GM19240 (cell line): Measurements from ENCODE around the gene MRPS14.
"Not testable (repeated sequence)": the region's sequence is repeated elsewhere in the genome, so short reads cannot be mapped to it uniquely, and the experiment has no call there.

Source experiments
- DNase-seq: peaks from one replicate; pipeline ENCODE4 v3.0.0; 2011; ENCODE audit warnings: low spot score; ENCODE audit not compliant: insufficient read length

Gene MRPS14

DNA sequence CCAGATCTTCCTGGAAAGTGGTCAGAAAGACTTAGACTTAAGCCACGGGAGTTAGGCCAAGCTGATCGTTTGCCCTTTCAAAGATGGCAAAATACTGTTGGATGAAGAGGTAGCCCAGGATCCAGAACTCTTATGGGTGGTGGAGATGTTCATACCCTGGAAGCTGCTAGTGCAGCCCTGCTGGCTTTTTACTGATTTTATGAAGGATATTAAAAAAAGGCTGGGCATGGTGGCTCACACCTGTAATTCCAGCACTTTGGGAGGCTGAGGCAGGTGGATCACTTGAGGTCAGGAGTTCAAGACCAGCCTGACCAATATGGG, 657 bp upstream of the MRPS14 start:
- not testable (repeated sequence) for DNase-seq

DNA sequence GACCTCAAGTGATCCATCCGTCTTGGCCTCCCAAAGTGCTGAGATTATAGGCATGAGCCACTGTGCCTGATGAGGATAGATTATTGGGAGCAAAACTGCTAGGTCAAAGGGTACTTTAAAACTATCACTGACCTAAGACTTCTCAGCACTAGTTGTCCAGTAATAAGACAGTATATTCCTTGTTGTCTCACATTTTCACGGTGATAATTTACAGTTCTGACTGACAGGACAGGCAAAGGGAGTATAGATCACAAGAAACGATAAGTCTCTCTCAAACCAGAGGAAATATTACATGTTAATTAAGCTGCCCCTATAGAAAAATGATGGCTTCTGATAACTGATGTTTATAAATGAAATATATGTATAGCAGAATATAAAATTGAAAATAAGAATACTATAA, 3.7 kb downstream of the MRPS14 start:
- no peak for DNase-seq

- DNase-seq: no peak
Observed at GRCh38 chr1:175015243-175015642, 8.0 kb downstream of the MRPS14 start.

- DNase-seq: no peak
Observed at GRCh38 chr1:175013445-175013844, 9.8 kb downstream of the MRPS14 start.

DNA sequence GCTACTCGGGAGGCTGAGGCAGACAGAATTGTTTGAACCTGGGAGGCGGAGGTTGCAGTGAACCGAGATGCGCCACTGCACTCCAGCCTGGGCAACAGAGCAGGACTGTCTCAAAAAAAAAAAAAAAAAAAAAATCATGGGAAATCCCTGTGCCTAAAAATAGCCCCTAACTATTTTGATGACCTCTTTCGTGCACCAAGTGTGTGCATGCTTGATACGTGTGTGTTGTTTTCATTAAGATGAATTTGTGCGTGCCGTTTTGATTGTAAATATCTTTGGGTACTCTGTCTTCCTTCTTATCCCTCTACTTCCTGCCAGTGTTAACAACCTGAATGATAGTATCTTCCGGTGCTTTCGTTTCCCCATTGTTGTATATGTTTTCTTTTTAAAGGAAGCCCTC, 13.7 kb downstream of the MRPS14 start:
- DNase-seq: no peak

- DNase-seq: no peak
Observed at GRCh38 chr1:175005085-175005783, 18.0 kb downstream of the MRPS14 start.

- DNase-seq: no peak
Observed at GRCh38 chr1:175003521-175003920, 19.7 kb downstream of the MRPS14 start.

- DNase-seq: no peak
Observed at GRCh38 chr1:175002910-175003517, 20.2 kb downstream of the MRPS14 start.

DNA sequence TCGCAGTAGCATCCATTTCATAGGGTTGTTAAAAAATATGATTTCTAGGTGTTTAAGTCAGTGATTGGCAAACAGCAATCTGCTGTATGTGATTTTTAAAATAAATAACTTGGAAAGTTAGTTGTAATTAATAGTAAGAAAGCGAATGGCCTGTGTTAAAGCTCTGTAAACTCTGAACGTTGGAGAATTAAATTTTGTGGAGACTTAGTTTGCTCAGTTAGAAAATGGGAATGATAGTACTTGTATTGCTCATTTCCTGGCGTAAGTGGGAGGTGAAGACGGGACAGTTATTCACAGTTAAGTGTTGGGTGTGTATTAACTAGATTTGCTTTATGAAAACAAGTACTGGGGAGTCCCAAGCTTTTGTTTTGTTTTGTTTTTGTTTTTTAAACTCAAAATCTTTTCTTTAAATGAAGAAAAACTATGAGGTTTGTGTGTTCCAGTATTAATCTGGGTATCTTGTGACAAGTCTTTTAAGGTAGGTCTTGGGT, 22.5 kb downstream of the MRPS14 start:
- DNase-seq: no peak

GRCh38 chr1:174999936-175000696, 23.1 kb downstream of the MRPS14 start, which contains the start of gene CACYBP:
TSS of gene CACYBP (plus strand) at chr1:174999947. CDS start at chr1:175000181, 234 bp downstream.
- no peak for DNase-seq

DNA sequence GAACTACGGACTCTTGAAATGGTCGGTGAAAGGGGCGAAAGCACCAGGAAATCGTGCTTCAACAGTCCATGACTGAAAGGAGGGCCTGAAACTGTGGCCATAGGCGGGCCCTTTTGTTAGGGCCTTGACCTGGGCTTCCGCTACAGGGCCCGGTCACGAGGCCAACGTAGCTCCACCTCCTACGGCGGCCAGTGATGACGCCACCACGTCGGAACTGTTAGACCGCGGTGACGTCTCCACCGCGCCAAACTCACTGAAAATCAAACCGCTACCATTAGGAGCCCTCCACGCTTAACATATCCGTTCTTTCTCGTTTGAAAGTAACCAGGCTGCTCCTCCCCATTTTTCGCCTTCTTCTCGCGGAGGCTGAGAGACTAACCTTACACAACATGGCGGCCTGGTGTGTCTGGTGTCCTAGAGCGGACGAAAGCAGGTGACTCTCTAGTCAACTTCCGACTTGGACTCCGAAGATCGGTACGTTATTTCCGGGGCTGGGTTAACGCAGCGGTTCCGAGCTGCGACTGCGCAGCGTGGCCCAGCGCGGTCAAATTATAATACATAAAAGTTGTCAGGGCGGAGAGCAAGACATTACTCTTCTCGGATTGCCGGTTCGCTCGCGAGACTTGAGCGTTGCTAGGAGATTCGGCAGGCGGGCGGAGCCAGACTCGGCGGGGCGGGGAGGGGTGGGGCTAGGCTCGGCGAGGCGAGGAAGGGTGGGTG, 23.8 kb downstream of the MRPS14 start:
- peak; percentile 32 for DNase-seq

- DNase-seq: no peak
Observed at GRCh38 chr1:174998569-174999215, 24.5 kb downstream of the MRPS14 start.

- DNase-seq: no peak
Observed at GRCh38 chr1:174997041-174997440, 26.2 kb downstream of the MRPS14 start.

DNA sequence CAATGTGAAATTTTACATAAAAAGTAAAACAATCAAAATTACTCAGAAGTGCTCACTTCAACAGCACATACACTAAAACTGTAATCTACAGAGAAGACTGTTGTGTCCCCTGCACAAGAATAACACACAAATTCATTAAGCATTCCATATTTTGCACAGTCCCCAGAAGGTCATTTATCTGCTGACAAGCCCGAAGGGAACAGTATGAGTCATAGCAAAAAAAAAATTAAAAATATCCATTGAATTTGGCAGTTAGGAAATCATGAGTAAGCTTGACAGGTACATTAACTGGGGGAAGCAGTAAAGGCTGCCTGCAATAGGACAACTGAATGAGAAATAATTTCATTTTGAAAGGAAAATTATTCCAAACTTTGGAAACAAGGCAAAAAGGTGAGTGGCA, 26.7 kb downstream of the MRPS14 start:
- no peak for DNase-seq

- DNase-seq: no peak
Observed at GRCh38 chr1:174995916-174996315, 27.3 kb downstream of the MRPS14 start.

DNA sequence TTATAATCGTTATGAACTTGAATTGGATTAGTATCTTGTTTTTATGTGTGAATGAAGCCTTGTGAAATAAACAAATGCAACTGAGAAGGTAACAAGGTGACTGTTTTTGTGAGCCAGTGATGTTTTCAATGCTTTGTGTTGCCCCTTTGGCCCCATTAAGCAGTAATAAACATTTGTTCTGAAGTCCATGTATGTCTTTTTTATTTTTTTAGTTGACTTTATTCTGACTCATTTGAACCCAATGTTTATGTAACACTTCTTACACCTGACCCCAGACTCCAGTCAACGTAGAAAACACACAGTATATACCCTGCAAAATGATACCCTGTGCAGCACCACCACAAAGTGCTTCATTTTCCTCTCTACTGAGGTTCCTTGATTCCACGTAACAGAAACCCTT, 28.1 kb downstream of the MRPS14 start:
- no peak for DNase-seq

DNA sequence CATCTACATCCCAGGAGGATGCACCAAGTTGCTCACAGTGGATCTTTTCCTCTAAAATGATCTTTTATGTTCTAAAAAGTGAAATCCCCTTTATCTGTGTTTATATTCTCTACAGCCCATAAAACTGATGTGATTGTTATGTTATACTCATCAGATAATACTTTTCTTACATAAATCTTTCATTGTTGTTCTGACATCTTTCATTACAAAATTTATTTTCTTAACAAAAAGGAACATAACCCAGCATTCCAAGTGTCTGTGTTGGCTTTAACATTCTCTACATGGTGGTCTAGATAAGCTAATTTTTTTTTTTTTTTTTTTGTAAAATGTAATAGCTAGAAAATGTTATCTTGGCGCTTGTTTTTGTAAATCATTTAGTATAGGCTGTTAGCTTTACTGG, 31.8 kb downstream of the MRPS14 start:
- no peak for DNase-seq

DNA sequence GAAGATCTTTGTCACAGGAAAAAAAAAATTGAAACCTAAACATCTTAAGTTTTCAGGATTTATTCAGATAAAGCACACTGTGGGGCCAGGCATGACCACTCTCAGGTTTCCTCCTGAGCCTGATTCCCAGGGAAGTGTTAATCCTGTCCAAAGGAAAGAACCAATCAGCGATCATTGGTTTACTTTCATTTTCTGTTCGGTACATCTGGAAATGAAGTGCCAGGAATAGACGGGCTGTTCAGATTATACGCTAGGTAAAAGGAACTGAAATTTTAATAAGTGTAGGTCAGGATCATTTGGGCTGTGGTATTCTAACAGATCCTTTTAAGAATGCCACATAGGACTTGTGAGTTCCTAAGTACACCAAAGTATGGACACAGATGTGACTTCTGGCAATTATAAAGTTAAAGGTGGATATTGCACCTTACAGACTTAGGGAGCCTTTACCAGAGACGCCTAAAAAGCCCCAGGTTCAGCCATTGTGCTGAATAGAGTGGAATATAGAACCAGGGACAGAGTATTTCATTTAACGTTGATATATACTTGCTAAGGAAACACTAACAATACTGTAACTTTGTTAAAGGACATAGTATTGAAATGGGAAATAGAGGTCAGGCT, 32.7 kb downstream of the MRPS14 start:
- DNase-seq: no peak

DNA sequence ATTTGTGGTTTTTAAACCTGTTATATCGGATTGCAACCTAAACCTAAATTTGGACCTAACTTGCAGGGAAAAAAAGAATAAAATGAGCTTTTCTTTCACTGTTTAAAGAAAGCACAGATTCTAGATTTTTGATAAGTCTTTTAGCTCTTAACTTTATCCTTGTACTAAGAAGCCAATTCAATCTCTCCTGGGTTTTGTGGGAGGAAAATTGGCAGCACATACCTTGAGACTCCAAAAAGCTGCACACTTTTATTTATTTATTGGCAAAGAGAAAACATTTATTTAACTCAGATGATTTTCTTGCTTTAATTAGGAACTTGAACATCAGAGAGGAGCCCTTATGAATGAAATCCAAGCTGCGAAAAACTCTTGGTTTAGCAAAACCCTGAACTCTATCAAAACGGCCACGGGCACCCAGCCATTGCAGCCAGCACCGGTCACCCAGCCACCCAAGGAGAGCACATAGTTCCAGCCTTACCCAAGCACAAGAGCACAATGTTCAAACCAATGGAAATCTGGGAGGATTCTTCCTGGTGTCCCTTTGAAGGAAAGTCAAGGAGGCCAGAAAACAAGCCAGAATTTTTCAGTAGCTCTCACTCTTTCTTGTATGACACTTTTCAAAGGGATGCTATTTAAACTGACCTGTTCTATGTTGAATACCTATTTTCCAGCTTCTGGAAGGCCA, 33.5 kb downstream of the MRPS14 start:
- DNase-seq: no peak

- no peak for DNase-seq
Observed at GRCh38 chr1:174988986-174989385, 34.2 kb downstream of the MRPS14 start.
